Renal cortical epithelial cell (primary cell): ENCODE results near the gene CCDC30. TPM values are rescaled to one million over a fixed set of nuclear protein-coding genes. Genes with fewer than 3 reads are reported as not detected.
"Not testable (repeated sequence)": the region's sequence is repeated elsewhere in the genome, so short reads cannot be mapped to it uniquely, and the experiment has no call there.

Experiments
- DNase-seq: peaks from one replicate; pipeline ENCODE4 v3.0.0-alpha.2; 2011; ENCODE audit warnings: low read depth
- total RNA-seq: library from RNA; depleted of rRNA; stranded (reverse); fragments of >200 nt; gene quantifications from 2 replicates; pipeline ENCODE4 v1.2.3, GENCODE V29; 2014

Gene CCDC30
- total RNA-seq, 1 donor from 2014 or later: 5.7 TPM

GRCh38 chr1:42657981-42658876, 195.1 kb downstream of the CCDC30 start, which contains the start of gene PPIH:
Gene PPIH (plus strand): TSS chr1:42658423. CDS start chr1:42658447, 24 bp downstream.
- peak; percentile 84 for DNase-seq

DNA sequence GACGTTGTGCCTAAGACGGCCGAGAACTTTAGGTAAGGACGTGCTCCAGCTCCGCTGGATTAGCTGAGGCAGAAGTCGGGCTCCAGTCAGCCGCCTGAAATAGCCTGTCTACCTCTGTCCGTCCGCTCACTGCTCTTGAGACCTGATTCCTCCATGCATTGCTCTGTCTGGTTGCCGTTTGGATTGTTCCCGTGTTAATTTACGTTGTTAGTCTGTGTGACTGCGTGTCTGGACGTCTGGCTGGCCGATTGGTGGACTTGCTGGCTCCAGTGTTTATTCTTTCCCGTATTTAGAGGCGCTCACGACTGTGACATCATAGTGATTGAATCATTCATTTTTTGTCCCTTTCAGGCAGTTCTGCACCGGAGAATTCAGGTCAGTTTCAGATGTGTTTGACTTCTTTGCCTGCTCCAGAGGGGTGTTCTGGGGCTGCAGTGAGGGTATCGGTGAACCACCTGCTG, 195.8 kb downstream of the CCDC30 start:
- DNase-seq: peak; percentile 14

DNA sequence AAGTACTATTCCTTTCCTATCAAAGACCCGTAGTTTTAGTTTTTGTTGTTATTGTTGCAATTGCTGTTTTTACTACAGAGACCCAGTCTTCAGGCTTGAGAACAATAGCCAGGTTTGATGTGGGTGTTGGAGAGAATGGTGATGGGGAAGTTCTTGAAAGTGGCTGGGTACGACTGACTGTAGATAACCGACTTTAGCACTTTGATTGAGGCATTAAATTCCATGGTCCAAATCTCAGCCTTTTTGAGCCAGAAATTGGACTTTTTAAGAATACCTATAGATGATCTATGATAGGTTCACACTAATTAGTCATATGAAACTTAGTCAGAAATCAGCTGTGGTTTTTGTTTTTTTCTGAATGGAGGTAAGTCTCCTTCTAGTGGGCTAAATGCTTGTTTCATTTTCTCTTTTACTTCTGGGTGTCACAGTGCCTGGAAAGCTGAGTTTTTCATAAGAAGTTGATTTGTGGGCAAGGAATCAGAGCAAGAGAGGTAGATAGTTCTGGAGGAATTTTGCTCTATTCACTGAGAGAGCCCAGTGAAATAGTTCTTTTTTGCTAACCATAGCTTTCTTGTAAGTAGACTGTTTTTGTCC, 197.9 kb downstream of the CCDC30 start:
- DNase-seq: no peak

DNA sequence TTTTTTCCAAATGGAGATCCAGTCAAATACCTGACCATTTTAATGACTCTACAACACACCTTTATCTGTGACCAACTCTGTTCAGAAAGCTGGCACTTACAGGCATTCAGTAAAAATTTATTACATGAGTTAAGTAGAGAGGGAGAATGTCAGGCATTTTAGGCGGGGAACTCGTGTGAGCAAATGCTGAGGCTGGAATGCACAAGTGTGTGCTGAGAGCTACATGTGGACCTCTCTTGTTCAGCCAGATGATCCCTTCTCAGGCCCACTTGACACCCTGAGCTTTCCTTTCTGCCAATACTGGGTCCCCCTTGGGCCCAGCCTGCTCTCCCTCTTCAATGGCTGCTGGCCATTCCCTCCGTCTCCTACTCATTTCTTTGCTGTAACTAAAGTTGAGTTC, 206.8 kb downstream of the CCDC30 start:
- DNase-seq: no peak

DNA sequence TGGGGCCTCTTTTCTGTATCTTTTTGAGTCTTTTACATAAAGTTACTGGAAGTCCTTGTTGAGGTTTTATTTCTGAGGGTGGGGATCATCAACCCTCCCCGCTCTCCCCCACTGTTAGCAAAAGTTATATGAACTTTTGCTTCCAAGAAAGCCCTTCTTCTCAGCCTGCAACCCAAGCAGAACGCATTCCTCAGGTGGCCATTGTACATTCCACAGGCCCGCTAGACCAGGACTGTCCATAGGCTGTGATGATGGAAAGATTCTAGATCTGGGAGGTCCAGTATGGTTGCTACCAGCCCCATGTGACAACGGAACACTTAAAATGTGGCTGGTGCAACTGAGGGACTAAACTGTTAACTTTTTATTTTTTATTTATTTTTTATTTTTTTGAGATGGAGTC, 207.3 kb downstream of the CCDC30 start:
- DNase-seq: no peak

DNA sequence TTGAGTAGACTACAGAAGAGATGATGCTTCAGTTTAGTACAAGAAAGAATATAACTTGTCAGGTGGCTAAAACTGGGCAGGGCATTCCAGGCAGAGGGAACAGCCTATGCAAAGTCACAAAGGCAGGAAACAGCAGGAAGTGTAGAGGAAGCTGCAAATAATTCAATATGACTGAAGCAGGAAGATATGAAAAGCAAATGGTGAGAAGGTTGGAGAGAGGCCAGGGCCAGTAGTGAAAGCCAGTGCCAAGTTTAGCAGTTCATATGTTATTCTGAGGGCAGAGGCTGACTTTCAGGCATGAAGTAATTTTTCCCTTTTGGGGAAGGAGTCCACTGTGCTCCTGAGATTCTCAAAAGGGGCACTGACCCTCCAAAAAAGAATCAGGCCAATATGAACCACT, 211.1 kb downstream of the CCDC30 start:
- no peak for DNase-seq

DNA sequence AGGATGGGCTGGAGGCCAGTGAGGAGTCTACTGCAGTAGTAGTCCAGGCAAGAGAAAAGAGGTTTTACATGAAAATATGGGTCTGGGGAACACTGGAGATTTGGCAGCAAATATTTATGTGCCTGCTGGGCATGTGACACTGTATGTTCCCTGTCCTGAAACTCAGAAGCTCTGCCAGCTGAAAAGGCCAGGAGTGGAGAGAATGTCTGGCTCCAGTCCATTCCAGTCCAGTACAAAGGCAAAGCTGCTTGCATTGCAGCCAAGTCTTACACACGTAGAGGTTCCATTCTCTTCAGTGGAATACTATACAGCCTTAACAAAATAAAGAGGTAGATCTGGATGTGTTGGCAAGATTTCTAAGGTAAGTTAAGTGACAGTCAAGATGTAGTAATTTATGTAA, 211.6 kb downstream of the CCDC30 start:
- DNase-seq: no peak

DNA sequence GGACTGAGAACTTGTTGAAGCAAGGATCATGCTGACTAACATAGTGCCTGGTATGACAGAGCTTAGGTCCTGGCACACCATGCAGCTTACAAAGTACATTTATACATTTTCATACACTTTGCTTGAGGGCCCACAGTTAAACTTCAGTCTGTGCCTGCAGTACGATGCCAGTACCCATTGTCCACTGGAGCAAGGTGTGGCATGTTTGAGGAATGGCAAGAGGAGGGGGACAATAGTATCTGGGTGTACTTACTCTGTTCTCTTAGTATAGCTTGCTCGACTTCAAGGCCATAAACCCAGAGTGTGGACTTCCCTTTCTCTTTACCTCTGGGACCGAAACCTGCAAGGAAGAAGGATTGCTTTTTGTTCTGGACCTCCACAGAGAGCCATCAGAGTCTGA, 212.4 kb downstream of the CCDC30 start:
- no peak for DNase-seq

DNA sequence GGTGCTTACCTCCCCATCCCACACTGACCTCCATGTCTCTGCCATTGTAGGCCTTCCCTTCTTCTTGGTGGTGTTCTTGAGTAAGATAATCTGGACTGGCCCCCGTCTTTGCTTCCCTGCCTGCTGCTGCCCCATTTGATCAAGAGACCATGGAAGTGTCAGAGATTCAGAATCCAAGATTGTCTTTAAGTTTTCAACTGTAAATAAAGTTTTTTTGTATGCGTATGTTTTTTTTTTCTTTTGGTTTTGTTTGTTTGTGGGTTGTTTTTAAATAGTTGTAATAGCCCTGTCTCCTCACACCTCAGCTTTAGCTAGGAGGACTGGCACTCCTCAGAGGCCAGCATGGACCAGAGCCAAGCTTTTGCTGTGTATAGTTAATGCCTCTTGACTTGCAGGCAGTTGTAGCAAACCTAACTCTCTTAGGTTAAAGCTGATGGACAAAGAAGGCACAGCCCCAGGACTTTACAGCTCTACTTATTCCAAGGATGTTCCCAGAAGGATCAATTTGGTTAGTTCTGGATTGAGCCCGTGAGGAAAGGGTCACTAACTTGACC, 213.5 kb downstream of the CCDC30 start:
- DNase-seq: no peak

DNA sequence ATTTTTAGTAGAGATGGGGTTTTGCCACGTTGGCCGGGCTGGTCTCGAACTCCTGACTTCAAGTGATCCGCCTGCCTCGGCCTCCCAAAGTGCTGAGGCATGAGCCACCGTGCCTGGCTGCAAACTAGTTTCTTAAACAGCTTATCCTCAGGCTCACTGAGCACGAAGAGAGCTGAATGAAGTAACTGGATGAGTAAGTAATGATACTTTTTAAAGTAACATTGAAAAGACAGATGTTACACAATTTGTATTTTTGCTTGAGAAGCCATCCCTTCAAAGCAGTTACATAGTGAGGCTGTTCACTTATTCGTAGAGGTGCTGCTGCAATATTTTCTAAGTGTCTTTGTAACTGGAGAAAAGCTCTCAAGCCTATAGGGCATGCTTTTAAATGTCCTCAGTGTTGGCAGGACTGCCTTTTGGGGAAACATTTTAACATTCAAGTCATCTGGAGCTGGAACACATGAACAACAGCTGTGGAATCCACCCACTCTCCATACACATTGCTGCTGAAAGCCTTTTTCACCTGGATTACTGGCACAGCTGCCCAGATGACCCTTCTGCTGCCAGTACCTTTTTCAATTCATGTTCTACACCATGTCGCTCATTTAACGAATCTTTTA, 216.4 kb downstream of the CCDC30 start:
- peak; percentile 54 for DNase-seq

DNA sequence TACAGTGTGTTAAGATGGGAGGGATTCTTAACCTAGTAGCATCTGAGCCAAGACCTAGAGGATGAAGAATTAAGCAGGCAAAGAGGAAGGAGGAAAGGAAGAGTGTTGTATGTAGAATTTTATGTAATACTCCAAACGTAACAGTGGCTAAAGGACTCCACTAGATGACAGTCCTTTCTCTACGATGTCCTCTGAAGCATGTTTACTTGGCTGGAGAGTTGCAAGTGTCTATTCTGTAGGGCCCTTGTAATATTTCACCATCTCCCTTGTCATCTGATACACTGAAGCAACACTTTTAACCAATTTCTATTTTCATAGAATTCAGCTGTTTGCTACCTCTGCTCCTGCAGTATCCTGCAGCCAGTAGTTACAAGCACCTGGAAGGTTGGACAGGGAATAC, 217.0 kb downstream of the CCDC30 start:
- DNase-seq: no peak

DNA sequence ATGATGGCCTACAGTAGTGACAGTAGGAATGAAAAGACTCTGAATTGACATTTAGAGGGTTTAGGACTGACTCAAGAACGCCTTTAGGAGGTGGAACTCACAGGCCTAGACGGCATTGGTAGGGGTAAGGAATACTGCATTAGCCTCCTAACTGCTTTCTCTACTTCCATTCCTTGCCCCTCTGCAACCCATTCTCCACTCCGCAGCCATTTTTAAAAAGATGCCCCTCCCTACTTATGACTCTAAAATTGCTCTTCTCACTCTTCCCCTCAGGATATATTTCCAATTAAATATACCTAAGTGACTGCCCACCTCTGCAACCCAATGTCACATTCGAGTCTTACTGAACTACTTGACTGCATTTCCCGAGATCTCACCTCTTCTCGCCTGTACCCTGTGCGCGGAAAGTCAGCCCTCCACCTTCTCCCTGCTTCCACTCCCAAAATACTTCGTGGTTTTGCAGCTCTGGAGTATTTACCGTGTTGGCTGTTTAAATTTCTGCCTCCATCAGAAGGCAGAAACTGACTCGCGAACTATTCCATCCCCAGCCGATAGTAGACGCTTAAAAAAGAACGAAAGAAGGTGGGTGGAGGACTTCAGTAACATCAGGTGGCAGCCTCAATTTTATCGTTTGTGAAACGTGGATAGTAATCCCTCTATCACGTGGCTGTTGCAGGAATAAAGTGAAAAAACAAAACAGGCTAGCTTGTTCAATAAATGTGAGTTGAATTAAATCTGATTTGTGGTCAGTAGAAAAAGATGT, 218.0 kb downstream of the CCDC30 start:
- peak; percentile 39 for DNase-seq

- peak; percentile 97 for DNase-seq
Observed at GRCh38 chr1:42681741-42682483, 218.8 kb downstream of the CCDC30 start, which contains the start of gene YBX1. Gene YBX1 (plus strand): TSS chr1:42682418. CDS start chr1:42682566, 148 bp downstream.

- DNase-seq: not testable (repeated sequence)
Observed at GRCh38 chr1:42682484-42682738, 219.3 kb downstream of the CCDC30 start.

- DNase-seq: no peak
Observed at GRCh38 chr1:42682739-42683531, 219.8 kb downstream of the CCDC30 start.

DNA sequence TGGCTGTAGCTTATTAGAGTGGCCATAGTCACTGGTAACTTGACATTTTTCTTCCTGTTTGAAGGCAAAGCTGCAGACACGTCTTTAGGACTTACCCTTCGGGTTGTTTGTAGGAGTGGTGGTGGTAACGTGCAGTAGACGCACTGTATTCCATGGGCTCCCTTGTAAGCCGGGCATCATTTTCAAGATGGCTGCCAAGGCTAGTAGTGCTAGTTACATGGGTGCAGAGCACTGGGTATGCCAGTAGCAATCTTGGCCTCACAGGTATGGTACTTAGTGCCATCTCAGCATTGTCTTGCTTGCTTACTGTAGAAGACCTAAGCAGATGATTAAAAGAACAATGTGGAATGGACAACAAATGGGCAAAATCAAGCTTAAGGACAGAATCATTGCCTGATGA, 221.1 kb downstream of the CCDC30 start:
- DNase-seq: no peak

- DNase-seq: no peak
Observed at GRCh38 chr1:42686418-42686817, 223.3 kb downstream of the CCDC30 start.

GRCh38 chr1:42689912-42690311, 226.8 kb downstream of the CCDC30 start:
- DNase-seq: no peak

DNA sequence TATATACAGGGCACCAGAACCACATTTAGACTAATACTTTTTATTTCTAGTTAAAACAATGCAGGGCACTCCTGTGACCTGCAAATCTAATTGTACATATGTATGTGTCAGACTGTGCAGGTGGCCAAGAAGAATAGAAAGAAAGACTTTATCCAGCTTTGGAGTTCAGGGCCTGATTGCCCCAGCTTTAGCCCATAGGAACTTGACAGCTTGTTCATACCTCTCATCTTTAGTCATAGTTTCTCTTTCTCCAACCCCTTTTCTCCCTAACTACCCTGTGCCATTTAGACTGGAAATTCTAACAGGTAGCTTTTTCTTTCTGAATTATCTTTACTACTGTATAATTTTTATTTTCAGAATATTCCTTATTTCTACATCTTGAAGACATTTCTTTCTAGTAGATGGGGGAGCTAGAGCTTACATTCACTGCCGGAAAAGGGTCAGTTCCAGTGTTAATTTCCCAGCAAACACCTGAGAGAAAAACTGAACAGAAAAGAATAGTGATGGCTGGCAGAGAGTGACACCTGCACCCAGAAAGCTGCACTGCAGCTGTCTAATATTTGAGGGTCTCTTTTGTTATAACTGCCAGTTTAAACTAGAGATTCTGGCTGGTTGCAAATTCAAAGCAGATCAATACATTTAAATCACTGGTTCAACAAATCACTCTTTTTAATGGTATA, 227.5 kb downstream of the CCDC30 start:
- DNase-seq: no peak

GRCh38 chr1:42691157-42691498, 228.0 kb downstream of the CCDC30 start:
- no peak for DNase-seq
